ENCODE data around the gene BRDT.

BRDT gene

GRCh38 chr1:91929250-91929649 is 20.0 kb upstream of the BRDT start:
- TF ChIP-seq POLR2A (IDR thresholded peaks at IDR 0.05; ENCODE audit: extremely low read depth, insufficient read length) (no peak), MYC (IDR thresholded peaks at IDR 0.05; ENCODE audit: low read depth, low read length) (no peak), CTCF (IDR thresholded peaks at IDR 0.05; ENCODE audit: low read depth, low read length) (no peak), MAX (IDR thresholded peaks at IDR 0.05; ENCODE audit: low read depth, low read length) (no peak)

GRCh38 chr1:91937613-91938012 is 11.6 kb upstream of the BRDT start:
- TF ChIP-seq POLR2A (IDR thresholded peaks at IDR 0.05; ENCODE audit: extremely low read depth, insufficient read length) (no peak), CTCF (IDR thresholded peaks at IDR 0.05; ENCODE audit: low read depth, low read length) (no peak), MYC (IDR thresholded peaks at IDR 0.05; ENCODE audit: low read depth, low read length) (no peak), MAX (IDR thresholded peaks at IDR 0.05; ENCODE audit: low read depth, low read length) (no peak)

More at GRCh38 chr1:91929250-91929649, 20.0 kb upstream of the BRDT start:
- no peak for DNase-seq (ENCODE audit: low read depth)
- no peak overlapping the region for H3K4me3 ChIP-seq (ENCODE audit: low read depth, low read length)

GRCh38 chr1:91940496-91940895 is 8.7 kb upstream of the BRDT start:
- TF ChIP-seq POLR2A (IDR thresholded peaks at IDR 0.05; ENCODE audit: extremely low read depth, insufficient read length) (no peak), CTCF (IDR thresholded peaks at IDR 0.05; ENCODE audit: low read depth, low read length) (no peak), MAX (IDR thresholded peaks at IDR 0.05; ENCODE audit: low read depth, low read length) (no peak), MYC (IDR thresholded peaks at IDR 0.05; ENCODE audit: low read depth, low read length) (no peak)
- no peak for DNase-seq (ENCODE audit: low read depth)
- H3K4me3 ChIP-seq (ENCODE audit: low read depth, low read length), result no peak overlapping the region

More at GRCh38 chr1:91937613-91938012, 11.6 kb upstream of the BRDT start:
- no peak overlapping the region for H3K4me3 ChIP-seq (ENCODE audit: low read depth, low read length)
- no peak for DNase-seq (ENCODE audit: low read depth)

GRCh38 chr1:91944087-91944486 is 5.1 kb upstream of the BRDT start:
- H3K4me3 ChIP-seq (ENCODE audit: low read depth, low read length), result no peak overlapping the region
- TF ChIP-seq MYC (IDR thresholded peaks at IDR 0.05; ENCODE audit: low read depth, low read length) (no peak), POLR2A (IDR thresholded peaks at IDR 0.05; ENCODE audit: extremely low read depth, insufficient read length) (no peak), CTCF (IDR thresholded peaks at IDR 0.05; ENCODE audit: low read depth, low read length) (no peak), MAX (IDR thresholded peaks at IDR 0.05; ENCODE audit: low read depth, low read length) (no peak)
- DNase-seq (ENCODE audit: low read depth), result no peak

GRCh38 chr1:91948097-91948496 is 1.1 kb upstream of the BRDT start:
- no peak overlapping the region for H3K4me3 ChIP-seq (ENCODE audit: low read depth, low read length)
- no peak for DNase-seq (ENCODE audit: low read depth)
- TF ChIP-seq POLR2A (IDR thresholded peaks at IDR 0.05; ENCODE audit: extremely low read depth, insufficient read length), result no peak
- no peak for TF ChIP-seq MYC (IDR thresholded peaks at IDR 0.05; ENCODE audit: low read depth, low read length)
- TF ChIP-seq MAX (IDR thresholded peaks at IDR 0.05; ENCODE audit: low read depth, low read length), result no peak
- TF ChIP-seq CTCF (IDR thresholded peaks at IDR 0.05; ENCODE audit: low read depth, low read length), result no peak
